Heart right ventricle (tissue), 16 donors: Measurements from ENCODE around the gene C2CD4A. TPM values are rescaled to one million over a fixed set of nuclear protein-coding genes. Genes with fewer than 3 reads are reported as not detected.
A peak's percentile ranks its signal among the peaks of the same experiment; 100 is the strongest.

Experiments used
- ATAC-seq, 8 donors: fragments of 200-7000 bp; cut with Tn5 transposase; one replicate each; pipeline ENCODE4 v1.9.1; 2020; ENCODE audit warnings: mild to moderate bottlenecking in 8 of 8, moderate library complexity in 8 of 8, moderate number of reproducible peaks in 1 of 8
- DNase-seq, 2 donors: peaks; one replicate each; pipeline ENCODE4 v3.0.0-alpha.2; 2020
- H3K27ac ChIP-seq, 10 donors: fragments of 200-600 bp; sonication (generic) in 2 of 10; one replicate each; pipeline versions ENCODE4 v1.5.0 to v1.8.0; 2020 to 2022; ENCODE audit warnings: mild to moderate bottlenecking in 3 of 10
- H3K27me3 ChIP-seq, 7 donors: fragments of 200-600 bp; one replicate each; pipeline ENCODE4 v1.8.0; 2021 to 2022; ENCODE audit warnings: mild to moderate bottlenecking in 2 of 7
- H3K36me3 ChIP-seq, 9 donors: fragments of 200-600 bp; sonication (generic) in 1 of 9; one replicate each; pipeline versions ENCODE4 v1.5.0 to v1.8.0; 2020 to 2022; ENCODE audit warnings: mild to moderate bottlenecking in 2 of 9
- H3K4me1 ChIP-seq, 9 donors: fragments of 200-600 bp; sonication (generic) in 1 of 9; one replicate each; pipeline versions ENCODE4 v1.5.0 to v1.8.0; 2020 to 2022; ENCODE audit warnings: mild to moderate bottlenecking in 4 of 9
- H3K4me3 ChIP-seq, 10 donors: fragments of 200-600 bp; sonication (generic) in 2 of 10; one replicate each; pipeline versions ENCODE4 v1.5.0 to v1.8.0; 2020 to 2022; ENCODE audit warnings: mild to moderate bottlenecking in 7 of 10, moderate library complexity in 2 of 10
- H3K9me3 ChIP-seq, 11 donors: fragments of 200-600 bp in 10 of 11; sonication (generic) in 2 of 11; one replicate each; pipeline versions ENCODE4 v1.5.0 to v1.8.0; 2013 to 2022; ENCODE audit warnings: mild to moderate bottlenecking in 2 of 11, control low read depth in 1 of 11, moderate library complexity in 1 of 11
- WGBS, 2 donors: extraction: QIAGEN DNeasy Blood & Tissue Kit; methylation state at CpG; one replicate each; pipeline ENCODE4 v1.1.7; 2013; ENCODE audit warnings: inconsistent platforms in 1 of 2; 5-methylcytosine and 5-hydroxymethylcytosine counted together
- intact Hi-C, 10 donors: fragments of 100-400 bp; cut with DNase I; formaldehyde crosslinking; loops; one replicate each; pipeline versions ENCODE4 v1.11.1 to v1.14.2; 2022
- polyA plus RNA-seq, 2 donors: library from polyadenylated mRNA; stranded (reverse); fragments of 200-250 nt; gene quantifications; one replicate each; pipeline ENCODE4 v1.2.3, GENCODE V29; 2013
- total RNA-seq, 10 donors: library from RNA; stranded (reverse); fragmentation: NEBNext Ultra II Directional in 3 of 10; extraction: Animal tissue kit (Norgen Biotek cat#: 25700) in 3 of 10; gene quantifications; one replicate each; pipeline versions ENCODE4 v1.2.1 to v1.2.4, GENCODE V29; 2021 to 2023
- TF ChIP-seq, protein P1 (sequence below), 9 donors: fragments of 200-600 bp; sonication (generic) in 2 of 9; IDR thresholded peaks; one replicate each; pipeline versions ENCODE4 v1.5.0 to v1.8.0; 2021 to 2022; ENCODE audit warnings: antibody characterized with exemption in 9 of 9, mild to moderate bottlenecking in 5 of 9, moderate library complexity in 1 of 9
- donor health status: Arrhythmogenic right ventricular cardiomyopathy.
- donor health status: ischemic (EF 13 %, LVEDD 7.1; RV severe dilation, severe dysfunction).
- donor health status: healthy with polysubstance abuse.
- donor health status: DM: no; HTN: yes; CAD: no.
- donor health status: DM: no; HTN: no; CAD: no.
- donor health status: ischemic (EF 25% LVEDD 6.9; RV normal size, moderate dysfunction).
- donor health status: ischemic (EF 25% LVEDD 5.7; RV mildly dilated, moderate dysfunction).
- donor health status: healthy.
- donor health status: DM: yes; HTN: yes; CAD: no.
- donor health status: Ischemic cardiomyopathy.
- donor health status: ischemic (EF 35%, LVEDD 5.7; RV mildly dilated, moderate dysfunction).
- donor health status: nonischemic (EF 11% LVEDD 7.7; RV severe dilation, severe dysfunction).
- donor health status: DM: yes; HTN: yes; CAD: no.
- donor health status: PGD.
- donor health status: ischemic (EF 29% LVEDD 5.4; RV normal size, mild dysfunction).
- donor health status: nonischemic (EF 23%, LVEDD 6.1; RV moderate dilation, normal function).

The C2CD4A gene
- total and polyA plus RNA-seq, 12 donors: 0.01 to 0.25 TPM; not detected in 10

DNA sequence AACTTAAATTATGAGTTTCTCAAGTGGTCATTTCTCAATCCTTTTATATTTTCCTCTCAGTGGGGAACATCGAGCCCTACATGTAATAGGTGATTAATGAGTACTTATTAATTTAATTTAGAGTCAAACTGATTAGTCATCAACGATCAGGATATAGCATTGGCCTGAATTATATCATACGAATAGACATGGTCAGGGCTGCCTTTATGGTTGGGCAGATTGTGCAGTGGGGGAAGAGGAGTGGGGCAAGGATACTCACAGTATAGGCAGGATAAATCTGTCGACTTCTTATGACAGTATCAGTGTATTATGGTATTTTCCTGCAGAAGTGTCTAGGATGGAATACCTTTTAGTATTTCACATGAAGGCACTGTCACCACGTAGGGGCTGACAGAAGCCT is 27.0 kb downstream of the C2CD4A start:
- 83 to 84% methylated on average over 5 of the region's 5 CpGs for WGBS, 2 donors
- DNase-seq (no peak), ATAC-seq (no peak)
- TF ChIP-seq, protein P1, sequence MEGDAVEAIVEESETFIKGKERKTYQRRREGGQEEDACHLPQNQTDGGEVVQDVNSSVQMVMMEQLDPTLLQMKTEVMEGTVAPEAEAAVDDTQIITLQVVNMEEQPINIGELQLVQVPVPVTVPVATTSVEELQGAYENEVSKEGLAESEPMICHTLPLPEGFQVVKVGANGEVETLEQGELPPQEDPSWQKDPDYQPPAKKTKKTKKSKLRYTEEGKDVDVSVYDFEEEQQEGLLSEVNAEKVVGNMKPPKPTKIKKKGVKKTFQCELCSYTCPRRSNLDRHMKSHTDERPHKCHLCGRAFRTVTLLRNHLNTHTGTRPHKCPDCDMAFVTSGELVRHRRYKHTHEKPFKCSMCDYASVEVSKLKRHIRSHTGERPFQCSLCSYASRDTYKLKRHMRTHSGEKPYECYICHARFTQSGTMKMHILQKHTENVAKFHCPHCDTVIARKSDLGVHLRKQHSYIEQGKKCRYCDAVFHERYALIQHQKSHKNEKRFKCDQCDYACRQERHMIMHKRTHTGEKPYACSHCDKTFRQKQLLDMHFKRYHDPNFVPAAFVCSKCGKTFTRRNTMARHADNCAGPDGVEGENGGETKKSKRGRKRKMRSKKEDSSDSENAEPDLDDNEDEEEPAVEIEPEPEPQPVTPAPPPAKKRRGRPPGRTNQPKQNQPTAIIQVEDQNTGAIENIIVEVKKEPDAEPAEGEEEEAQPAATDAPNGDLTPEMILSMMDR (IDR thresholded peaks at IDR 0.05): no peak
- Histone ChIP-seq H3K4me1 (no peaks in the 10 kb centered on the region), H3K27me3 (peaks cover 0 to 8% (median 0%) of the 10 kb centered on the region in 7 donors), H3K9me3 (no peaks in the 10 kb centered on the region), H3K27ac (no peak overlapping the region), H3K36me3 (no peaks in the 10 kb centered on the region), H3K4me3 (no peak overlapping the region)
- intact Hi-C loops: loop anchor here in 1 of 10 donors (10.0 kb wide), 1 partner anchor 161 kb away; no protein-coding TSS in a partner anchor

DNA sequence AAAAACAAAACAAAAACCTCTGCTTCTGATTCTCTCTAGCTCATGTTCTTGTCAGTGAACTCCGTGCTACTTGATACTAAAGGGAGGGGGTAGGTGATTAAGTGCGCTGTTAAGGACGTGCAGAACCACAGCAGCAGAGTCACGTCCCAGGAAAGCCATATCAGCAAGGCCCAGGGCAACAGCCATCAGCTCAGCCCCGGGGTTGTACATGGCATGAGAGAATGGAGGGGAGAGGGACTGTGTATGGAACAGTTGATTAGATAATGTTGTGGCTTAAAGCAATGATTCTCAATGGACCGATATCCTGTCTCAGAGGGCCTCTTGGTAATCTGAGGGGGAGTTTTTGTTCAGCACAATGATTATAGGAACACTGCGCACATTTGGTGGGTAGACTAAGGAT is 27.6 kb downstream of the C2CD4A start:
- no peaks in the 10 kb centered on the region for H3K36me3 ChIP-seq
- intact Hi-C loops: loop anchor here in 1 of 10 donors (10.0 kb wide), 1 partner anchor 160 kb away; no protein-coding TSS in a partner anchor
- DNase-seq (no peak), ATAC-seq (no peak)
- H3K27me3 ChIP-seq: peaks cover 0 to 11% (median 0%) of the 10 kb centered on the region in 7 donors
- TF ChIP-seq, protein P1 (IDR thresholded peaks at IDR 0.05): no peak
- peaks cover 0 to 3% (median 0%) of the 10 kb centered on the region in 9 donors for H3K4me1 ChIP-seq
- H3K27ac ChIP-seq: no peak overlapping the region
- no peak overlapping the region for H3K4me3 ChIP-seq
- 43 to 44% methylated on average over 7 of the region's 7 CpGs for WGBS, 2 donors
- no peaks in the 10 kb centered on the region for H3K9me3 ChIP-seq

DNA sequence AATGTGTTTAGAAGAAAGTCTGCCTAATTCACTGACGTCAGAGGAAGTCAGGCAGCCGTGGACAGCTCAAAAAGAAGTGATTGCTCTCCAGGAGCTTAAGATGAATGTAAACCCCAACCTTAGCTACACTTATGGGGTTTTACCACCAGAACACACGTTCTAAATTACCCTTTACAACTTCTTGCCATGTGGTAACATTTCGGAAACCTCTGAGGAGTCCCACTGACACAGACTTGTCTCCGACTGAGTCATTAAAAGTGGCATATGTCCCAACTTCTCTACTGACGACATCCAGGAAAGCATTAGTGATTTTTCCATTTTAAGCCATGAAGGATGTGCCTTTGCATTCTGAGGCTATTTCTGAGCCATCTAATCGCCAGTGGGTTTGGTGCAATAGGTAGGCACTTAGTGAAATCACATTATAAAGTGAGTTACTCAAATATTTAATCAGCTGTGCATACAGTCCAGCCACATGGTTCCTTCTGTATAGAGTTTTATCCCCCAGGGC is 32.4 kb downstream of the C2CD4A start:
- 36 to 40% methylated on average over 7 of the region's 7 CpGs for WGBS, 2 donors
- DNase-seq: no peak
- peak overlapping the region in 2 of 10 donors; percentile 6 to 22 for H3K27ac ChIP-seq
- TF ChIP-seq, protein P1 (IDR thresholded peaks at IDR 0.05): no peak
- H3K4me1 ChIP-seq: peaks cover 0 to 4% (median 0%) of the 10 kb centered on the region in 9 donors
- peak in 6 of 8 donors; percentile 18 to 85 (median 54) for ATAC-seq
- H3K4me3 ChIP-seq: no peak overlapping the region
- intact Hi-C loops: loop anchor here in 1 of 10 donors (10.0 kb wide), 1 partner anchor 156 kb away; no protein-coding TSS in a partner anchor
- no peaks in the 10 kb centered on the region for H3K9me3 ChIP-seq
- peaks cover 0 to 11% (median 0%) of the 10 kb centered on the region in 7 donors for H3K27me3 ChIP-seq
- no peaks in the 10 kb centered on the region for H3K36me3 ChIP-seq

DNA sequence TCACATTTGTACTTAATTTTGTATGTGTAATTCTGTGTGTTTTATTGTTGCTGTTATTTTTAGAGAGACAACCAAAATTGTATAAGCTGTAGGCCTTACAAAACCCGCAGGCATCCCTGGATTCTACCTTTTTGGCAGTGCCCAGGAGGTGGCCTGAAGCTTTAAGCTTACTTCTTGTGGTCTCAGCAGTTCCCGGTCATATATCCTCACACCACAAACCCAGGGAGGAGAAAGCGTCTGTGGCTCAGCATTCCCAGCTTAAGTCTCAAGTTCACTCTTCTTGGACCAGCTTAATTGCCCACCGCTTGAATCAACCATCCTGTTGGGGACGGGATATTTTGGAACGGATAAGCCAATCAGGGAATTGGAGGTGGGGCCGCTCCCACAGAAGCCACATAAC is 36.7 kb downstream of the C2CD4A start:
- intact Hi-C loops: no loop called here
- H3K27me3 ChIP-seq: peaks cover 0 to 7% (median 0%) of the 10 kb centered on the region in 7 donors
- no peaks in the 10 kb centered on the region for H3K36me3 ChIP-seq
- no peaks in the 10 kb centered on the region for H3K9me3 ChIP-seq
- H3K4me3 ChIP-seq: no peak overlapping the region
- H3K27ac ChIP-seq: no peak overlapping the region
- H3K4me1 ChIP-seq: peaks cover 0 to 21% (median 6%) of the 10 kb centered on the region in 9 donors
- WGBS, 2 donors: 94 to 97% methylated on average over 7 of the region's 7 CpGs
- no peak for DNase-seq
- ATAC-seq: no peak
- TF ChIP-seq, protein P1 (IDR thresholded peaks at IDR 0.05): no peak
